ENCODE measurements around the gene PGAP1. TPM values are rescaled to one million over a fixed set of nuclear protein-coding genes. Genes with fewer than 3 reads are reported as not detected.
A peak's percentile ranks its signal among the peaks of the same experiment; 100 is the strongest.

The PGAP1 gene
- total and polyA plus RNA-seq, 10 of the 15 experiments (the other 5 are each of a cell fraction or from before 2014, with no cell fraction given), result 0.75 to 4.7 (median 3.0) TPM

- H3K36me3 ChIP-seq (ENCODE audit: control insufficient read depth in 2 of 2, insufficient read depth in 2 of 2, low read length in 1 of 2), result 0 out of 4 replicates have a peak, but pooled peaks cover 0 to 3% of the 10 kb centered on the region in 2 experiments
- CTCF ChIA-PET, result interaction anchor here (0.9 to 1.1 kb wide), 2 partner anchors 267 to 465 kb away, joined by 3 read pairs; no protein-coding TSS in a partner anchor
- H3K4me1 ChIP-seq (ENCODE audit: control insufficient read depth, insufficient read depth, low read length), result no peaks in the 10 kb centered on the region
- no peak overlapping the region for H3K4me3 ChIP-seq
- ATAC-seq (no peak; the same call in 2 of the 3 replicates), FAIRE-seq (peak; percentile 70), DNase-seq (ENCODE audit: low read depth, low spot score) (no peak)
- H3K4me2 ChIP-seq (ENCODE audit: control insufficient read depth, insufficient read depth), result no peak overlapping the region
- no peaks in the 10 kb centered on the region for H4K20me1 ChIP-seq (ENCODE audit: control insufficient read depth, insufficient read depth)
- intact Hi-C loops (cut with micrococcal nuclease; ENCODE audit: unreplicated experiment) (no loop called here), in situ Hi-C loops (cut with MboI) (no loop called here)
- SMC1A ChIA-PET (ENCODE audit: uncharacterized antibody, unreplicated experiment), result interaction anchor here (1.0 to 1.6 kb wide), 4 partner anchors 10 to 240 kb away, joined by 3 read pairs; no protein-coding TSS in a partner anchor
- no peak overlapping the region for H2AFZ ChIP-seq (ENCODE audit: control insufficient read depth, low read depth, low read length)
- no peaks in the 10 kb centered on the region for H3K27me3 ChIP-seq (replicated peaks in 1 of 2; ENCODE audit: control insufficient read depth in 2 of 2, insufficient read depth in 2 of 2, low read length in 1 of 2)
- POLR2A ChIA-PET, result no interaction called here
- no peak overlapping the region for H3K27ac ChIP-seq (ENCODE audit: control insufficient read depth, insufficient read depth)
- no peak overlapping the region for H3K9ac ChIP-seq (ENCODE audit: control insufficient read depth, insufficient read depth, low read length)
- RAD21 ChIA-PET (ENCODE audit: unreplicated experiment), result no interaction called here
- no TSS peak for BruUV-seq (replicated peaks)
- H3K9me3 ChIP-seq (replicated peaks; ENCODE audit: control insufficient read depth, insufficient read depth, low read length), result no peaks in the 10 kb centered on the region
- H3K79me2 ChIP-seq (ENCODE audit: control insufficient read depth, insufficient read depth, low read length), result no peaks in the 10 kb centered on the region
- TF ChIP-seq ZBTB40 (IDR thresholded peaks at IDR 0.05; ENCODE audit: borderline replicate concordance) (no peak), FOS (IDR thresholded peaks at IDR 0.05; ENCODE audit: borderline replicate concordance, extremely low read depth, insufficient read length) (no peak), EP300 (IDR thresholded peaks at IDR 0.05; ENCODE audit: borderline replicate concordance in 1 of 2, control insufficient read depth in 1 of 2, low read depth in 2 of 2, low read length in 2 of 2) (no peak), RAD51 (IDR thresholded peaks at IDR 0.05) (no peak), SP1 (IDR thresholded peaks at IDR 0.05; ENCODE audit: low read depth, low read length) (no peak), SMAD5 (IDR thresholded peaks at IDR 0.05; ENCODE audit: low read depth) (no peak), E4F1 (IDR thresholded peaks at IDR 0.05; ENCODE audit: borderline replicate concordance, partially characterized antibody) (no peak), STAT1 (conservative IDR thresholded peaks at IDR 0.05) (no peak), JUNB (IDR thresholded peaks at IDR 0.05) (no peak), BRCA1 (IDR thresholded peaks at IDR 0.05; ENCODE audit: low read depth, low read length) (no peak), SRF (IDR thresholded peaks at IDR 0.05; ENCODE audit: low read depth in 2 of 2, low read length in 2 of 2) (no peak), CBX5 (IDR thresholded peaks at IDR 0.05; ENCODE audit: low read depth) (no peak), CTCF (IDR thresholded peaks at IDR 0.05 in 2 of 3, conservative IDR thresholded peaks at IDR 0.05 in 1 of 3; ENCODE audit: control insufficient read depth in 2 of 3, extremely low read depth in 1 of 3, insufficient read depth in 1 of 3, low read depth in 3 of 3, low read length in 3 of 3) (no peak), NR2C2 (IDR thresholded peaks at IDR 0.05; ENCODE audit: borderline replicate concordance, control insufficient read depth, insufficient read length, low read depth) (no peak), EZH2 (IDR thresholded peaks at IDR 0.05; ENCODE audit: borderline replicate concordance, control insufficient read depth, low read depth, low read length) (no peak)
Observed at GRCh38 chr2:196846295-196846694, 80.2 kb downstream of the PGAP1 start.

Data from GM12878 (cell line).